ENCODE data around the gene MACROD2. TPM values are rescaled to one million over a fixed set of nuclear protein-coding genes. Genes with fewer than 3 reads are reported as not detected.

MACROD2 gene
- total RNA-seq, 4 donors from 2014 or later = 8.7 to 17.8 (median 10.8) TPM

GRCh38 chr20:15248618-15249395 lies 1253.5 kb downstream of the MACROD2 start:
- WGBS, 2 donors = 86 to 90% methylated on average over 7 of the region's 7 CpGs
- intact Hi-C loops (cut with DNase I) = no loop called here
- Histone ChIP-seq H3K27ac (no peak overlapping the region), H3K9me3 (no peaks in the 10 kb centered on the region), H3K36me3 (no peaks in the 10 kb centered on the region), H3K4me3 (replicated peaks in 1 of 3) (no peak overlapping the region), H3K27me3 (no peaks in the 10 kb centered on the region), H3K4me1 (no peaks in the 10 kb centered on the region)
- no peak for DNase-seq
- TF ChIP-seq POLR2A (IDR thresholded peaks at IDR 0.05) (no peak), CTCF (IDR thresholded peaks at IDR 0.05) (no peak)

- intact Hi-C loops (cut with DNase I) = no loop called here
- Histone ChIP-seq H3K27me3 (no peaks in the 10 kb centered on the region), H3K4me1 (no peaks in the 10 kb centered on the region), H3K27ac (no peak overlapping the region), H3K36me3 (no peaks in the 10 kb centered on the region), H3K9me3 (no peaks in the 10 kb centered on the region), H3K4me3 (replicated peaks in 1 of 3) (no peak overlapping the region)
- TF ChIP-seq POLR2A (IDR thresholded peaks at IDR 0.05) = no peak
- no peak for TF ChIP-seq CTCF (IDR thresholded peaks at IDR 0.05)
- DNase-seq = no peak
- 42 to 55% methylated on average over 2 of the region's 2 CpGs for WGBS, 2 donors
Observed at GRCh38 chr20:15251171-15251570, 1255.9 kb downstream of the MACROD2 start.

- DNase-seq = no peak
- TF ChIP-seq CTCF (IDR thresholded peaks at IDR 0.05) = no peak
- TF ChIP-seq POLR2A (IDR thresholded peaks at IDR 0.05) = no peak
- 81 to 85% methylated on average over 2 of the region's 2 CpGs for WGBS, 2 donors
- Histone ChIP-seq H3K36me3 (no peaks in the 10 kb centered on the region), H3K27ac (no peak overlapping the region), H3K9me3 (no peaks in the 10 kb centered on the region), H3K4me1 (no peaks in the 10 kb centered on the region), H3K27me3 (no peaks in the 10 kb centered on the region), H3K4me3 (replicated peaks in 1 of 3) (no peak overlapping the region)
- intact Hi-C loops (cut with DNase I) = no loop called here
Observed at GRCh38 chr20:15252304-15252703, 1257.0 kb downstream of the MACROD2 start.

- Histone ChIP-seq H3K27ac (no peak overlapping the region), H3K27me3 (no peaks in the 10 kb centered on the region), H3K9me3 (no peaks in the 10 kb centered on the region), H3K4me1 (no peaks in the 10 kb centered on the region), H3K36me3 (no peaks in the 10 kb centered on the region), H3K4me3 (replicated peaks in 1 of 3) (no peak overlapping the region)
- DNase-seq = no peak
- intact Hi-C loops (cut with DNase I) = no loop called here
- no peak for TF ChIP-seq POLR2A (IDR thresholded peaks at IDR 0.05)
- no peak for TF ChIP-seq CTCF (IDR thresholded peaks at IDR 0.05)
- 83 to 95% methylated on average over 5 of the region's 5 CpGs for WGBS, 2 donors
Observed at GRCh38 chr20:15253431-15253830, 1258.1 kb downstream of the MACROD2 start.

- no peaks in the 10 kb centered on the region for H3K36me3 ChIP-seq
- no peak overlapping the region for H3K4me3 ChIP-seq (replicated peaks in 1 of 3)
- H3K27me3 ChIP-seq = no peaks in the 10 kb centered on the region
- intact Hi-C loops (cut with DNase I) = no loop called here
- no peak for DNase-seq
- TF ChIP-seq CTCF (IDR thresholded peaks at IDR 0.05) (no peak), POLR2A (IDR thresholded peaks at IDR 0.05) (no peak)
- no peaks in the 10 kb centered on the region for H3K4me1 ChIP-seq
- no peaks in the 10 kb centered on the region for H3K9me3 ChIP-seq
- no peak overlapping the region for H3K27ac ChIP-seq
- 67 to 72% methylated on average over 6 of the region's 6 CpGs for WGBS, 2 donors
Observed at GRCh38 chr20:15256676-15257568, 1261.6 kb downstream of the MACROD2 start.
